ENCODE results near the gene CIRBP.
"Not testable (repeated sequence)": the region's sequence is repeated elsewhere in the genome, so short reads cannot be mapped to it uniquely, and the experiment has no call there.

Gene CIRBP

DNA sequence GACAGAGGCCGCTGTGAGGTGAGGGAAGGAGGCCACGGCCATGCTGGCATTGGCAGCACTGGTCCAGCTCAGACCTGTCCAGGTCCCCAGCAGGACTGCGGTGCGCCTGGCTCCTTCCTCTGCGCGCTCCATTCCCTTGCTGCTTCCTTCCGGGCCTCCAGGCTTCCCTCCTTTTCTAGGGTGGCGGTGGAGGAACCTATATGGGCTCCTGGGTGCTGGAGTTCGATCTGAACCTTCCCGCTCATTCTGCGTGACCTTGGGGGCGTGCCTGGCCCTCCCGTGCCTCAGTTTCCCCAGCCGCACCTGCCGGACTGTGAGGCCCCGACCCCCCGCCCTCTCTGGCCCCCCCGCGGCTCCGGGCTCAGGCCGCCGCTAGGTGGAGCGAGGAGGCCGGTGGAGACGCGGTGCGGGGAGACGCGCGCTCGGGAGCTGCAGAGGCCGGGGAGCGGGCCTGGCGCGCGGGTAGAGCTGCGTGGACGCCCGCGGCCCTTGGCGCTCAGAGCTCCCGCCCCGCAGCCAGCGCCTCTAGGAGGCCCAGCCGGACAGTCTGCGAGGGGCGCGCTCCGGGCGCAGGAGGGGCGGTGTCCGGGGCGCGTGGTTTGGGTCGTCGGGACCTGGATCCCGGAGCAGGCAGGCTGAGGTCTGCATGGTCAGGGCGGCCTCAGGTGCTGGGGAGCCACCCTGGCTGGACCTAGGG, 46.5 kb downstream of the CIRBP start:
- FAIRE-seq = no peak

DNA sequence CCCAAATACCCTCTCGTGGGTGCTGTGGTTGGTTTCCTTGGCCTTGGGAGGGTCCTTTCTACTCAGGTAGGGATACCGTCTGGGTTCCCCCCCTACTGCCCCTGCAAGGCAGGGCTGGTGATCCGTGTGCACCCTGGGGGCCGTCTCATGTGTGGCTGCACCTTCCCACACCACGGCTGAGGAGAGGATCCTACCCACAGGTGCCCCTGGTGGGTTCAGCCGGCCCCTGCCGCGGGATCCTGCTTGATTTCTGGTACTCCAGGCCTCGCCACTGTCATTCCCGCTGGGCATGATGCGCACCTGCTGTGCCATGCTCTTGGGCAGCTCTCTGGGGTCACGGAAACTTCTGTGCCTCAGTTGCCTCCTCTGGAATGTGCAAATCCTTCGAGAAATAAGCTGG, 47.3 kb downstream of the CIRBP start:
- FAIRE-seq = no peak

DNA sequence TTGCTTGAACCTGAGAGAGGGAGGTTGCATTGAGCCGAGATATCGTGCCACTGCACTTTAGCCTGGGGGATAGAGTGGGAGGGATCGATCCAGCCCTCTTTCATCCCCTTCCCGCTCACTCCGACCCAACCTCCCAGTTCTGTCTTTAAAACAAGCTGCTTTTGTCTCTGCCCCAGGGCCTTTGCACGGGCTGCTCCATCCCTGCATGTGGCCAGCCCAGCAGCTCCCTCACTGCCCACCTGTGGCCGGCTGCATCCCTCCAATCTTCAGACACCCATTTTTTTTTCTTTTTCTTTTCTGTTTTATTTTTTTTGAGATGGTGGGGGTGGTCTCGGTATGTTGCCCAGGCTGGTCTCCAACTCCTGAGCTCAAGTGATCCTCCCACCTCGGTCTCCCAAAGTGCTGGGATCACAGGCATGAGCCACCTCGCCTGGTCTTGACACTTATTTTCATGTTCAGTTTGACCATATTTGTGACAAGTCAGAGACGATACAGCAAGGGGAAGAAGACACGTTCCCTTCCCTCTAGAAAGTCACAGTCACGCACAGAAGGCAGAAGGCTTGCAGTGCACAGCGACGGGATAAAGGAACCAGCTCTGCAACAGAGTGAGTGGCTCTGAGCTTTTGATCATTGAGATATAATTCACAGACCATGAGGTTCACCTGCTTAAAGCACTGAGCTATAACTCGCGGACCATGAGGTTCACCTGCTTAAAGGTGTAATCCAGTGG, 48.3 kb downstream of the CIRBP start:
- FAIRE-seq = no peak

- no peak for FAIRE-seq
These were observed 49.7 kb downstream of the CIRBP start for GRCh38 chr19:1318678-1319471.

- not testable (repeated sequence) for FAIRE-seq
These were observed 51.1 kb downstream of the CIRBP start for GRCh38 chr19:1320282-1320650.

DNA sequence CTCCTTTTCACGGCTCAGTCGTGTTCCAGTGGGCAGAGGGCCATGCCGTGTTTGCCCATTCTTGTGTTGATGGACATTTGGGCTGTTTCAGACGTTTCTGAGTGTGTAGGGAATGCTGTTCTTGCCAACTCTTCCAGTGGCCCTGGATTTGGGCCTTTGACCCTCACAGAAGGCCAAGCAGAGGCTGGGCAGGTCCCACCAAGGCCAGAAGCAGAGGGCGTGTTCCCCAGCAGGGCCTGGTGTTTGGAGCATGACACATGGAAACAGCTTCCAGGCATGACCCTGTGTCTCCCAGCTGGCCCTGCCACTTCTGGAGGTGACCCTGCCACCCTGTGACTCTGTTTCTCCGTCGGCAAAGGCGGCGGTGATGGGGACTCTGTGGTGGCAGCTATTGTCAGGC, 52.4 kb downstream of the CIRBP start:
- FAIRE-seq = no peak

GRCh38 chr19:1322198-1322981, 53.3 kb downstream of the CIRBP start:
- FAIRE-seq = no peak

DNA sequence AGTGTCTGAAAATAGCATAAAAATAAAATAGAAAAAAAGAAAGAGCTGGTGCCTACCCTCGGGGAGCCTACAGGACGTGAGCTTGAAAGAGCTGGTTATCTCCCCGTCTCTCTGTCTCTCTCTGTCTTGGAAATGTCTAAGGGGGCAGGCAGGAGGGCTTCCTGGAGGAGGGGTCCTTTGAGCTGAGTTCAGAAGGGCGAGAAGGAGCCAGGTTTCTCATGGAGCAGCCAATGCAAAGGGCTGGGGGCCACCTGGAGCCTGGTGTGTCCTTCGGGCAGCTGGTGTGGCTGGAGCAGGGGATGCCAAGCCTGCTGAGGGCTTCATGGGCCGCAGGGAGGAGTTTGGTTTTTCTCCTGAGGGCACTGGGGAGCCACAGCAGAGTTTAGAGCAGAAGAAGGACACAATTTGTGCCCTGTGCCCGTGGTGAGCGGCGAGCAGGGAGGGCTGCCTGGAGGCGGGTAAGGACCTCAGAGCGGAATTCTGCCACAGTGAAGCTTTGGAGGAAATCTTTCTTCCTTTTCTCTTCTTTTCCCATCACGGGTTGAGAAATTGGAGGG, 55.2 kb downstream of the CIRBP start:
- FAIRE-seq = no peak

Data from colon (tissue), 2 donors.